ENCODE data around the gene NEURL1B.

GRCh38 chr5:172630482-172630881 lies 10.6 kb upstream of the NEURL1B start:
- TF ChIP-seq CTCF (IDR thresholded peaks at IDR 0.05) (no peak), POLR2A (IDR thresholded peaks at IDR 0.05) (no peak)
